Astrocyte (in vitro differentiated cells and primary cell): ENCODE measurements around the gene UGT1A9. TPM values are rescaled to one million over a fixed set of nuclear protein-coding genes. Genes with fewer than 3 reads are reported as not detected.

ENCODE experiments used
- DNase-seq: peaks from one replicate; pipeline ENCODE4 v3.0.0-alpha.2; 2010; ENCODE audit warnings: low read depth
- FAIRE-seq: peaks from 2 replicates; lab custom pipeline; 2011; peaks lifted over from hg19 to GRCh38; lab: Jason Lieb, UNC
- H2AFZ ChIP-seq: 2 replicates; pipeline ENCODE4 v1.6.0; 2012; ENCODE audit warnings: low read depth, low read length, inconsistent platforms
- H3K27ac ChIP-seq: 2 replicates; pipeline ENCODE4 v1.5.1; 2011; ENCODE audit warnings: low read depth, low read length, inconsistent platforms
- H3K27me3 ChIP-seq: 2 replicates; pipeline ENCODE4 v1.6.0; 2011; ENCODE audit warnings: low read length, inconsistent platforms; ENCODE audit not compliant: insufficient read depth
- H3K36me3 ChIP-seq: 2 replicates; pipeline ENCODE4 v1.5.1; 2011; ENCODE audit warnings: low read length, inconsistent platforms; ENCODE audit not compliant: insufficient read depth
- H3K4me1 ChIP-seq: 2 replicates; pipeline ENCODE4 v1.5.1; 2011; ENCODE audit warnings: low read length, inconsistent platforms; ENCODE audit not compliant: insufficient read depth
- H3K4me2 ChIP-seq: 2 replicates; pipeline ENCODE4 v1.6.0; 2012; ENCODE audit warnings: low read length, inconsistent platforms
- H3K4me3 ChIP-seq: 2 replicates; pipeline ENCODE4 v1.5.1; 2011; ENCODE audit warnings: low read depth, mild to moderate bottlenecking, low read length, inconsistent platforms; ENCODE audit not compliant: insufficient read depth
- H3K79me2 ChIP-seq: 2 replicates; pipeline ENCODE4 v1.6.0; 2012; ENCODE audit warnings: mild to moderate bottlenecking, low read length, inconsistent platforms; ENCODE audit not compliant: insufficient read depth
- H3K9ac ChIP-seq: 2 replicates; pipeline ENCODE4 v1.6.0; 2012; ENCODE audit warnings: mild to moderate bottlenecking, low read length, inconsistent platforms
- H3K9me3 ChIP-seq: 2 replicates; pipeline ENCODE4 v1.5.1; 2012; ENCODE audit warnings: low read depth, mild to moderate bottlenecking, low read length, inconsistent platforms; ENCODE audit not compliant: insufficient read depth
- H4K20me1 ChIP-seq: 2 replicates; pipeline ENCODE4 v1.6.0; 2012; ENCODE audit warnings: low read length, inconsistent platforms; ENCODE audit not compliant: insufficient read depth
- H3K27ac Mint-ChIP-seq: one replicate; pipeline ENCODE4 v1.8.0; 2021; ENCODE audit warnings: mild to moderate bottlenecking, mixed read lengths; ENCODE audit not compliant: unreplicated experiment
- H3K27me3 Mint-ChIP-seq: one replicate; pipeline ENCODE4 v1.8.0; 2021; ENCODE audit warnings: low read depth, mixed read lengths; ENCODE audit not compliant: unreplicated experiment
- H3K36me3 Mint-ChIP-seq: one replicate; pipeline ENCODE4 v1.8.0; 2021; ENCODE audit warnings: low read depth, mixed read lengths; ENCODE audit not compliant: unreplicated experiment
- H3K4me1 Mint-ChIP-seq: one replicate; pipeline ENCODE4 v1.8.0; 2021; ENCODE audit warnings: low read depth, mixed read lengths; ENCODE audit not compliant: unreplicated experiment
- H3K4me3 Mint-ChIP-seq: one replicate; pipeline ENCODE4 v1.8.0; 2021; ENCODE audit warnings: mild to moderate bottlenecking, moderate library complexity, mixed read lengths; ENCODE audit not compliant: unreplicated experiment
- H3K9me3 Mint-ChIP-seq: one replicate; pipeline ENCODE4 v1.8.0; 2021; ENCODE audit warnings: mild to moderate bottlenecking, mixed read lengths; ENCODE audit not compliant: unreplicated experiment
- EZH2 ChIP-seq: IDR thresholded peaks from 2 replicates; pipeline ENCODE4 v1.6.1; 2012; ENCODE audit warnings: mild to moderate bottlenecking, low read length, inconsistent platforms; ENCODE audit not compliant: insufficient read depth
- total RNA-seq: library from RNA; stranded (reverse); gene quantifications from 2 replicates; pipeline ENCODE4 v1.2.1, GENCODE V29; 2021
- TF ChIP-seq, protein P1 (sequence below): IDR thresholded peaks from 2 replicates; pipeline ENCODE4 v1.5.1; 2011; ENCODE audit warnings: low read depth, mild to moderate bottlenecking, inconsistent platforms, low read length, moderate library complexity; ENCODE audit not compliant: insufficient read depth

Gene UGT1A9
- total RNA-seq, 1 donor from 2014 or later, result not detected

DNA sequence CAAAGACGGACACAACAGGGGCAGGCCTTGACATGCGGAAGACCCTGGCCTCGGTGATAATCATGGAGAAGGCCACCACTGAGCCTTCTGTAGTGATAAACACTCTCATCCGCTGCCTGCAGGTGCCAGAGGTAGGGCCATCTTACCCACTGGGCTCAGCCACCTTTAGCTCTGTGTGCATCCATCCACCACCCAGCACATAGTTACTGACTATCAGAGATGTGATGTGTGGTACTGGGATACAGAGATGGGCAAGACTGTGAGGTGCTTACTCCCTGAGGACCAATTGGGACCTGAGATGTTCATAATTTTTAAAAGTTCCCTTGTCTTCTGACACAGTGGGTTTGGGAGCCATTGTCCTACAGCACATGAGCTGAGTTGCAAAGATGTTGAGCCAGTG lies 108.0 kb downstream of the UGT1A9 start:
- Mint-ChIP-seq H3K4me1 (no peaks in the 10 kb centered on the region), H3K27me3 (peaks cover 6% of the 10 kb centered on the region), H3K4me3 (no peak overlapping the region), H3K9me3 (peaks cover 22% of the 10 kb centered on the region), H3K27ac (no peak overlapping the region), H3K36me3 (no peaks in the 10 kb centered on the region)
- TF ChIP-seq EZH2, result no peak
- TF ChIP-seq, protein P1, sequence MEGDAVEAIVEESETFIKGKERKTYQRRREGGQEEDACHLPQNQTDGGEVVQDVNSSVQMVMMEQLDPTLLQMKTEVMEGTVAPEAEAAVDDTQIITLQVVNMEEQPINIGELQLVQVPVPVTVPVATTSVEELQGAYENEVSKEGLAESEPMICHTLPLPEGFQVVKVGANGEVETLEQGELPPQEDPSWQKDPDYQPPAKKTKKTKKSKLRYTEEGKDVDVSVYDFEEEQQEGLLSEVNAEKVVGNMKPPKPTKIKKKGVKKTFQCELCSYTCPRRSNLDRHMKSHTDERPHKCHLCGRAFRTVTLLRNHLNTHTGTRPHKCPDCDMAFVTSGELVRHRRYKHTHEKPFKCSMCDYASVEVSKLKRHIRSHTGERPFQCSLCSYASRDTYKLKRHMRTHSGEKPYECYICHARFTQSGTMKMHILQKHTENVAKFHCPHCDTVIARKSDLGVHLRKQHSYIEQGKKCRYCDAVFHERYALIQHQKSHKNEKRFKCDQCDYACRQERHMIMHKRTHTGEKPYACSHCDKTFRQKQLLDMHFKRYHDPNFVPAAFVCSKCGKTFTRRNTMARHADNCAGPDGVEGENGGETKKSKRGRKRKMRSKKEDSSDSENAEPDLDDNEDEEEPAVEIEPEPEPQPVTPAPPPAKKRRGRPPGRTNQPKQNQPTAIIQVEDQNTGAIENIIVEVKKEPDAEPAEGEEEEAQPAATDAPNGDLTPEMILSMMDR, result no peak
- no peaks in the 10 kb centered on the region for H4K20me1 ChIP-seq
- no peaks in the 10 kb centered on the region for H3K27me3 ChIP-seq
- H3K9me3 ChIP-seq, result peaks cover 8% of the 10 kb centered on the region
- no peaks in the 10 kb centered on the region for H3K36me3 ChIP-seq
- no peak overlapping the region for H3K9ac ChIP-seq
- no peak for FAIRE-seq
- no peak overlapping the region for H3K4me2 ChIP-seq
- no peaks in the 10 kb centered on the region for H3K4me1 ChIP-seq
- H2AFZ ChIP-seq, result no peak overlapping the region
- H3K79me2 ChIP-seq, result no peaks in the 10 kb centered on the region
- H3K27ac ChIP-seq, result no peak overlapping the region
- H3K4me3 ChIP-seq, result no peak overlapping the region
- DNase-seq, result no peak

DNA sequence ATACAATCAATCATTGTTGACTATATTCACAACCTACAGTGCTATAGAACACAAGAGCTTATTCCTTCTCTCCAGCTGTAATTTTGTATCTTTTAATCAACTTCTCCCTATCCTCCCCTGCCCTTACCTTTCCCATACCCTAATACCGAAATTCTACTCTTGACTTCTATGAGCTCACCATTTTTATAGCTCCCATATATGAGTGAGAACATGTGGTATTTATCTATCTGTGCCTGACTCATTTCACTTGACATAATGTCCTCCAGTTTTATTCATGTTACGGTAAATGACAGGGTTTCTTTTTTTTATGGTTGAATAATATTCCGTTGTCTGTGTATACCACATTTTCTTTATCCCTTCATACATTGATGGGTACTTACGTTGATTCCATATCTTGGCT lies 109.1 kb downstream of the UGT1A9 start:
- H3K27me3 Mint-ChIP-seq, result peaks cover 6% of the 10 kb centered on the region
- H3K9ac ChIP-seq, result no peak overlapping the region
- H3K36me3 ChIP-seq, result no peaks in the 10 kb centered on the region
- TF ChIP-seq, protein P1, result no peak
- TF ChIP-seq EZH2, result no peak
- peaks cover 4% of the 10 kb centered on the region for H3K9me3 ChIP-seq
- FAIRE-seq (no peak), DNase-seq (no peak)
- no peaks in the 10 kb centered on the region for H3K27me3 ChIP-seq
- H3K27ac ChIP-seq, result no peak overlapping the region
- H3K9me3 Mint-ChIP-seq, result peaks cover 16% of the 10 kb centered on the region
- no peaks in the 10 kb centered on the region for H3K4me1 Mint-ChIP-seq
- no peak overlapping the region for H3K4me3 ChIP-seq
- no peak overlapping the region for H3K4me2 ChIP-seq
- H3K4me3 Mint-ChIP-seq, result no peak overlapping the region
- H2AFZ ChIP-seq, result no peak overlapping the region
- H3K27ac Mint-ChIP-seq, result no peak overlapping the region
- no peaks in the 10 kb centered on the region for H3K36me3 Mint-ChIP-seq
- H3K4me1 ChIP-seq, result no peaks in the 10 kb centered on the region
- no peaks in the 10 kb centered on the region for H3K79me2 ChIP-seq
- no peaks in the 10 kb centered on the region for H4K20me1 ChIP-seq

DNA sequence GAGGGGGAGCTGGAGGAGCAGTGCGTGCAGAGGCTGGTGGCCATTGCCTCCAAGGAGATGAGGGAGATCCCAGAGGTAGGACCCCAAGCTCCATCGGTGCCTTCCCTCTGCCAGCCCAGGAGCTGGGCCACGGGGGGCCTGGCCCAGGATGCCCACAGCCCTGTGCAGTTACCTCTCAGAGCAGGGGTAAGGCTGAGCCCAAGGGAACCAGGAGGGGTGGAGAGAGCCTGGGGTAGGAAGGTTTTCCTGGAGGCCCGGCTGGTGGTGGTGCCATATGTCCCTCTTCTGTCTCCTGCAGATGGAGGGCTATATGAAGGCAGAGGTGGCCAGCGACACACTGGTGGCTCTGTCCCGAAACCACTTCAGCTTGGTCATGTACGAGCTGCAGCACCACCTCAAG lies 117.9 kb downstream of the UGT1A9 start:
- no peak overlapping the region for H3K9ac ChIP-seq
- H3K27me3 Mint-ChIP-seq, result peaks cover 24% of the 10 kb centered on the region
- no peak overlapping the region for H3K27ac ChIP-seq
- H3K27ac Mint-ChIP-seq, result no peak overlapping the region
- no peaks in the 10 kb centered on the region for H3K79me2 ChIP-seq
- no peaks in the 10 kb centered on the region for H3K36me3 Mint-ChIP-seq
- no peaks in the 10 kb centered on the region for H4K20me1 ChIP-seq
- H3K4me1 Mint-ChIP-seq, result no peaks in the 10 kb centered on the region
- TF ChIP-seq EZH2, result no peak
- TF ChIP-seq, protein P1, result no peak
- H3K9me3 Mint-ChIP-seq, result peaks cover 12% of the 10 kb centered on the region
- FAIRE-seq, result no peak
- H3K4me1 ChIP-seq, result no peaks in the 10 kb centered on the region
- peaks cover 3% of the 10 kb centered on the region for H3K9me3 ChIP-seq
- no peak overlapping the region for H3K4me2 ChIP-seq
- no peak overlapping the region for H3K4me3 ChIP-seq
- no peaks in the 10 kb centered on the region for H3K36me3 ChIP-seq
- no peaks in the 10 kb centered on the region for H3K27me3 ChIP-seq
- no peak for DNase-seq
- H2AFZ ChIP-seq, result no peak overlapping the region
- H3K4me3 Mint-ChIP-seq, result no peak overlapping the region
